ENCODE data around the gene UBE3D. TPM values are rescaled to one million over a fixed set of nuclear protein-coding genes. Genes with fewer than 3 reads are reported as not detected.

The UBE3D gene
- total RNA-seq, 1 donor from 2014 or later = 7.4 TPM

GRCh38 chr6:82870582-82871172 lies 195.0 kb downstream of the UBE3D start:
- H3K4me1 ChIP-seq (ENCODE audit: insufficient read depth, low read length) = peaks cover 5% of the 10 kb centered on the region
- Mint-ChIP-seq H3K27ac (ENCODE audit: unreplicated experiment) (no peak overlapping the region), H3K9me3 (ENCODE audit: unreplicated experiment) (peaks cover 2% of the 10 kb centered on the region), H3K4me1 (ENCODE audit: low read depth, unreplicated experiment) (peaks cover 17% of the 10 kb centered on the region), H3K27me3 (ENCODE audit: low read depth, unreplicated experiment) (no peaks in the 10 kb centered on the region), H3K4me3 (ENCODE audit: unreplicated experiment) (no peak overlapping the region), H3K36me3 (ENCODE audit: low read depth, unreplicated experiment) (no peaks in the 10 kb centered on the region)
- no peaks in the 10 kb centered on the region for H3K36me3 ChIP-seq (ENCODE audit: insufficient read depth, low read length)
- H3K4me3 ChIP-seq (ENCODE audit: insufficient read depth, low read depth, low read length) = no peak overlapping the region
- H3K27ac ChIP-seq (ENCODE audit: low read depth, low read length) = no peak overlapping the region
- no peak for TF ChIP-seq CTCF (IDR thresholded peaks at IDR 0.05; ENCODE audit: insufficient read depth, low read depth, low read length)
- TF ChIP-seq EZH2 (IDR thresholded peaks at IDR 0.05; ENCODE audit: insufficient read depth, low read length) = no peak
- no peaks in the 10 kb centered on the region for H4K20me1 ChIP-seq (ENCODE audit: insufficient read depth, low read length)
- H2AFZ ChIP-seq (ENCODE audit: low read depth, low read length) = no peak overlapping the region
- FAIRE-seq (no peak), DNase-seq (ENCODE audit: low read depth) (no peak)
- H3K9ac ChIP-seq (ENCODE audit: low read length) = no peak overlapping the region
- no peaks in the 10 kb centered on the region for H3K79me2 ChIP-seq (ENCODE audit: insufficient read depth, low read length)
- no peak overlapping the region for H3K4me2 ChIP-seq (ENCODE audit: low read length)
- no peaks in the 10 kb centered on the region for H3K9me3 ChIP-seq (ENCODE audit: insufficient read depth, low read depth, low read length)
- H3K27me3 ChIP-seq (ENCODE audit: insufficient read depth, low read length) = no peaks in the 10 kb centered on the region

DNA sequence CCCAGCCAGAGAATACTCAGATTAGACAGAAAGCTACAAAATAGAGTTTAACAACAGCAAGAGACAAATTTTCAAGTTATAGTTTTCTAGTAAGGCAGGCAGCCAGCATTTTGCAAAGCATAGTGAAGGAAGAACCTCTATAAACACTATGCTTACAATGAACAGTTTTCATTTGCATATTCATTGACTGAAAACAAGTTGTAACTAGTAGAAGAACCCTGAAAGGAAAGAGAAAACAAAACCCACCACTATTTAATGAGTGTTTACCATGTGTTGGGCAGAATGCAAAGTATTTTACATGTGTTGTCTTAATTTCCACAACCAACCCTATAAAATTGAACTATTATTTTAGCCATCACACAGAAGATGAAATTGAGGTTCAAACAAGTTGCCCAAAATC lies 196.1 kb downstream of the UBE3D start:
- no peaks in the 10 kb centered on the region for H3K27me3 Mint-ChIP-seq (ENCODE audit: low read depth, unreplicated experiment)
- no peak overlapping the region for H3K27ac Mint-ChIP-seq (ENCODE audit: unreplicated experiment)
- Histone ChIP-seq H3K36me3 (ENCODE audit: insufficient read depth, low read length) (no peaks in the 10 kb centered on the region), H3K79me2 (ENCODE audit: insufficient read depth, low read length) (no peaks in the 10 kb centered on the region), H3K4me3 (ENCODE audit: insufficient read depth, low read depth, low read length) (no peak overlapping the region), H4K20me1 (ENCODE audit: insufficient read depth, low read length) (no peaks in the 10 kb centered on the region), H3K9ac (ENCODE audit: low read length) (no peak overlapping the region), H3K27ac (ENCODE audit: low read depth, low read length) (no peak overlapping the region), H3K27me3 (ENCODE audit: insufficient read depth, low read length) (no peaks in the 10 kb centered on the region), H3K4me1 (ENCODE audit: insufficient read depth, low read length) (no peaks in the 10 kb centered on the region), H3K9me3 (ENCODE audit: insufficient read depth, low read depth, low read length) (no peaks in the 10 kb centered on the region), H2AFZ (ENCODE audit: low read depth, low read length) (no peak overlapping the region), H3K4me2 (ENCODE audit: low read length) (no peak overlapping the region)
- H3K4me1 Mint-ChIP-seq (ENCODE audit: low read depth, unreplicated experiment) = peaks cover 6% of the 10 kb centered on the region
- peaks cover 2% of the 10 kb centered on the region for H3K9me3 Mint-ChIP-seq (ENCODE audit: unreplicated experiment)
- DNase-seq (ENCODE audit: low read depth) (no peak), FAIRE-seq (no peak)
- TF ChIP-seq EZH2 (IDR thresholded peaks at IDR 0.05; ENCODE audit: insufficient read depth, low read length) (no peak), CTCF (IDR thresholded peaks at IDR 0.05; ENCODE audit: insufficient read depth, low read depth, low read length) (no peak)
- no peaks in the 10 kb centered on the region for H3K36me3 Mint-ChIP-seq (ENCODE audit: low read depth, unreplicated experiment)
- no peak overlapping the region for H3K4me3 Mint-ChIP-seq (ENCODE audit: unreplicated experiment)

DNA sequence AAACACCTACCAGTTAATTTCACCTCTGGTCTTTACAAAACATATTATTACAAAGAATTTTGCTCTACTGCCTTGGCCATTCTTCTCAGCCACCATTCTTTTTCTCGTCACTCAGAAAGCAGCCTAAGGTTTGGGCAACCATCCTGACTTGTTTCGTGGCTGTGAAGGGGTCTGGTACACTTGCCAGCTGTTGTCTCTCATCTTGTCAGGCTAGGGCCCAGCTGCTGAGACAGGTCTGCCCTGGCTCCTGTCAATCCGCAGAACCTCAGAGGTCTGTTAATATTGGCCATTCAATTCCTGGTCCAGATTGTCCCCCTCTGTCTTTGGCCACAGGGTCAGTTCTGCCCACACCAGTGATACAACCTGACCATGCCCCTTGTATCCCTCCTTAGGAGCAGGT lies 197.7 kb downstream of the UBE3D start:
- TF ChIP-seq CTCF (IDR thresholded peaks at IDR 0.05; ENCODE audit: insufficient read depth, low read depth, low read length) (no peak), EZH2 (IDR thresholded peaks at IDR 0.05; ENCODE audit: insufficient read depth, low read length) (no peak)
- H3K4me2 ChIP-seq (ENCODE audit: low read length) = no peak overlapping the region
- no peak overlapping the region for H3K4me3 Mint-ChIP-seq (ENCODE audit: unreplicated experiment)
- H3K9me3 Mint-ChIP-seq (ENCODE audit: unreplicated experiment) = peaks cover 4% of the 10 kb centered on the region
- FAIRE-seq (no peak), DNase-seq (ENCODE audit: low read depth) (no peak)
- no peaks in the 10 kb centered on the region for H3K79me2 ChIP-seq (ENCODE audit: insufficient read depth, low read length)
- no peak overlapping the region for H3K9ac ChIP-seq (ENCODE audit: low read length)
- no peaks in the 10 kb centered on the region for H4K20me1 ChIP-seq (ENCODE audit: insufficient read depth, low read length)
- no peak overlapping the region for H3K27ac ChIP-seq (ENCODE audit: low read depth, low read length)
- H3K4me1 ChIP-seq (ENCODE audit: insufficient read depth, low read length) = no peaks in the 10 kb centered on the region
- H3K27me3 ChIP-seq (ENCODE audit: insufficient read depth, low read length) = no peaks in the 10 kb centered on the region
- no peaks in the 10 kb centered on the region for H3K9me3 ChIP-seq (ENCODE audit: insufficient read depth, low read depth, low read length)
- no peak overlapping the region for H2AFZ ChIP-seq (ENCODE audit: low read depth, low read length)
- no peaks in the 10 kb centered on the region for H3K36me3 Mint-ChIP-seq (ENCODE audit: low read depth, unreplicated experiment)
- H3K27ac Mint-ChIP-seq (ENCODE audit: unreplicated experiment) = no peak overlapping the region
- no peak overlapping the region for H3K4me3 ChIP-seq (ENCODE audit: insufficient read depth, low read depth, low read length)
- H3K36me3 ChIP-seq (ENCODE audit: insufficient read depth, low read length) = no peaks in the 10 kb centered on the region
- H3K27me3 Mint-ChIP-seq (ENCODE audit: low read depth, unreplicated experiment) = no peaks in the 10 kb centered on the region
- peaks cover 4% of the 10 kb centered on the region for H3K4me1 Mint-ChIP-seq (ENCODE audit: low read depth, unreplicated experiment)
